ENCODE data around the gene PRDM2.

Gene PRDM2

GRCh38 chr1:13793088-13793730 lies 93.2 kb downstream of the PRDM2 start:
- no peak overlapping the region for H3K4me3 ChIP-seq (ENCODE audit: low read length)
- TF ChIP-seq ZNF274 (IDR thresholded peaks at IDR 0.05; ENCODE audit: low read depth, low read length), result no peak

- TF ChIP-seq ZNF274 (IDR thresholded peaks at IDR 0.05; ENCODE audit: low read depth, low read length), result no peak
- no peak overlapping the region for H3K4me3 ChIP-seq (ENCODE audit: low read length)
Measured at GRCh38 chr1:13794231-13795187, 94.5 kb downstream of the PRDM2 start.

- TF ChIP-seq ZNF274 (IDR thresholded peaks at IDR 0.05; ENCODE audit: low read depth, low read length), result no peak
- no peak overlapping the region for H3K4me3 ChIP-seq (ENCODE audit: low read length)
Measured at GRCh38 chr1:13797397-13797796, 97.4 kb downstream of the PRDM2 start.

- no peak for TF ChIP-seq ZNF274 (IDR thresholded peaks at IDR 0.05; ENCODE audit: low read depth, low read length)
- no peak overlapping the region for H3K4me3 ChIP-seq (ENCODE audit: low read length)
Measured at GRCh38 chr1:13798120-13798519, 98.1 kb downstream of the PRDM2 start.

DNA sequence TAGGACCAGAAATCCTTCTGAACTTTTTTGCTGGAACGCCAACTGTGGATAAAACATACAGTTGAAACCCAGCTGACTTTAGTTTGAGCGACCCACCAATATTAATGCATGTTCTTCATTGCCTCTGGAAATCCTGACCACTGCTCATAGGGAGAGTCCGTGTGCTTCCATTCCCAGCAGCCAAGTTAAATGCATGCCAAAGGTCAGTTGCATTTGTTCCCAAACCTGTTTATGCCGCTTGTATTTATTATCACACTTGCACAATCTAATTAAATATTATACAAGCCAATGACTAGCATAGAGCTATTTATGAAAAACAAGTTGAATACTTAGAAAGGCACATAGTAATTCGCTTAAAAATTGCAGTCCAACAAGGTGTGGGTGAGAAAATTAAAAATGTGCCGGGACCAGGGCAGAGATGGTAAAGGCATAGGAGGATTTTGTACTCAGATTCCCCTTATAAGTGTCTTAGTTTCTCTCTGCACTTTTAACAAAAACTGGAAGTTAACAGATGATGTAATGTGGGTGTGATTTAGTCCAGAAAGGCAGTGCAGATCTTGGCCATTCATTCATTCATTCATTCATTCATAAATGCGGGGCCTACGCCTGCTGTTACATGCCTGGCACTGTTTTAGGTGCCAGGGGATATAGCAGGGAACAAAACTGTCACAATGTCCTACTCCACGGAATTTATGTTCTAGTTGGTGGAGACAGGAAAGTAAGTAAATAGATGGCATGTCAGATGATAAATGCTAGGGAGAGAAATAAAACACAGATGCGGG lies 99.7 kb downstream of the PRDM2 start:
- no peak for TF ChIP-seq ZNF274 (IDR thresholded peaks at IDR 0.05; ENCODE audit: low read depth, low read length)

GRCh38 chr1:13801232-13801631 lies 101.2 kb downstream of the PRDM2 start:
- no peak for TF ChIP-seq ZNF274 (IDR thresholded peaks at IDR 0.05; ENCODE audit: low read depth, low read length)
- no peak overlapping the region for H3K4me3 ChIP-seq (ENCODE audit: low read length)

More for the DNA sequence above, 99.7 kb downstream of the PRDM2 start:
- no peak overlapping the region for H3K4me3 ChIP-seq (ENCODE audit: low read length)

DNA sequence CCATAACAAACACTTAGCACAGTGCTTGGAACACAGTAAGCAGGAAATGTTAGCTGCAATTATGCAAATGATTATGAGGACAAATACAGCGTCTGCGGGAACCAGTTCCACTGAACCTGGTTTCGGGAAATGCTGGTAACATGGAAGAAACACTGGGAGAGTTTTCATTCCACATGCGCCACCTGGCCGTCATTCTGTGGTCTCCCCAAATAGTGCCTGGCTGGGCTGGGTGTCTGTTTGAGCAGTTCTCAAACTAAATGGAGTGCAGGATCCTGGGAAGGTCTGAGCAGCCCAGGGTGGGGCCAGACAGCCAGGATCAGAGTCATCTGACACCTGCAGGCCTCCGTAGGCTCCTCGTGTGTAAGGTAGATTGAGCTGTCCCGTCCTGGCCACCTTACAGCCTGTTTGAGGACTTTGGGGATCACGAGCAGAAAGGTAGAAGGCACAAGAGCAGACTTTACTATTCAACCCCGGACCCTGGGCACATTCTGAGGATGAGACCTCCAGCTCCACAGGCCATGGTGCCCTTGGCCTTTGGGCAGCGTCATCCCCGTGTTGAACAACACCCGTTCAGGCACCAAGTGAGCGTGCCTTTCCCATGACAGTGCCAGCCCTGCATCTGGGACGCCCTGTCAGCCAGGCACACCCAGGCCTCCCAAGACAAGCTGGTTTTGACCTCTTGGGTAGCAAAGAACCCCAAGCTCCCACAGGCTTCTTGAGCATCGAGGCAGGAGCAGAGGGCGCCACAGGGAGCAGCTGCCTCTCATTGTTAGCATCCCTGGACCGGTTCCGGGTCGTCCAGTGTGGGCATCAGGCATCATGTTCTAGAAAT lies 101.9 kb downstream of the PRDM2 start:
- no peak overlapping the region for H3K4me3 ChIP-seq (ENCODE audit: low read length)
- no peak for TF ChIP-seq ZNF274 (IDR thresholded peaks at IDR 0.05; ENCODE audit: low read depth, low read length)

DNA sequence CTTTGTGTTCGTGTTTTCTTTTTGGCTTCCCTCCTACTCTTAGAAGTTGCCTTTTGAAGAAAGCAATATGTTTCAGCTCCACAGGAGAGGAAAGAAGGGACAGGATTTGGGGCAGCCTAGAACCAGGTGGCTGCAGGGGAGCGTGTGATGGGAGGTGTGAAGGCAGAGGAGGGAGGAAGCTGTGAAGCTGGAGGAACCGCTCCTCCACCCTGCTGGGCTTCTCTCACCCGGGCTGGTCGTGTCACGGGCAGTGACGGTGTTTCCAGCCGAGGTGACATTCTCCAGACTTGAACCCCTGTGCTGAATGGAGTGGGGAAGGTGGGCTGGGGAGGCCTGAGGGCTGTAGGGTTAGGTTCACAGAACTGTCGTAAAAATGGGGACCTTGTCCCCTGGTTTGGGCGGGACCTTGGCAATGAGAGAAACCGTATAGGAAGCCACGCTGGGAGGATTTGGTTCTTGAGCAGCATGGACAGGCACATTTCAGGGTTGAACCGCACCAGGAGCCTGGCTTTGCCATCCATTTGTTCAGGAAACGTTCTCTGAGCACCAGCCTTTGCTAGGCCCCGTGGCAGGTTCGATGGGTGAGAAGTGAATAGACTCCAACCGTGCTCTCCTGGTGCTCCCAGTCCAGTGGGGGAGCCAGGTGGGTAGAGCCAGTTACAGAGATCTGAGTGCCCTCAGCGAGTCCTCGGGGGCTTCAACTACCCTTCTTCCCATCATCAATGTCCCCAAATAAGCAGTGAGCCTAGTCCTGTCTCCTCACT lies 103.0 kb downstream of the PRDM2 start:
- no peak for TF ChIP-seq ZNF274 (IDR thresholded peaks at IDR 0.05; ENCODE audit: low read depth, low read length)

DNA sequence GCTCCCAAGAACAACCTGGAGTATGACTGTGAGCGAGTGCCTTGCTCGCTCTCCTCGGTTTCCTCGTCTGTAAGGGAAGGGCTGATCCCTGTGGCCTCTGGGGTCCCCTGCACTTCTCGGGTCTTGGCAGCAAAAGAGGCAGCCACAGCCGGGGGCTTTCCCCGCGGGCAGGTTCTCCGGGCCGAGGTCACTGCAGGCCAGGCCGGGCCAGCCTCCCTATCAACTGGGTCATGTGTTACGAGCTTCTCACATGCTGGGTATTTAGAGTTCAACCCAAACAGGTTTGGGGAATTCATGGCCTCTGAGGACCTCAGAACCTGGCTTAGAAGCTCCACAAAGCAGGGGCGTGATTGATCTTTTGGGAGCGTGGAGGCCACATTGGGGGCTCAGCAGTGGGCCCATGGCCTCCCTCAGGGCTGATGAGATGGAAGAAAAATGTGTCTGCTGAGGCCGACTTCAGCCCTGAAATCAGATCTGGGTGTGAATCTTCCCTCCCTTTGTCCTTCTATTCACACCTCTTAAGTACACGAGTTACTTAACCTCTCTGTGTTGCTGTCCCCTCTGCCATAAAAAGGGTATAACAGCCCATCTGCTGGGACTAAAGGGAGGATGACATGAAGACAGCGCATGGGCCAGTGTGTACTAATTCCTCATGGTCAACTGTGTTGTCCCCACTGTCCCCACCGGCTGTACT lies 103.7 kb downstream of the PRDM2 start:
- TF ChIP-seq ZNF274 (IDR thresholded peaks at IDR 0.05; ENCODE audit: low read depth, low read length), result no peak
- no peak overlapping the region for H3K4me3 ChIP-seq (ENCODE audit: low read length)

More for the DNA sequence above, 103.0 kb downstream of the PRDM2 start:
- H3K4me3 ChIP-seq (ENCODE audit: low read length), result no peak overlapping the region

DNA sequence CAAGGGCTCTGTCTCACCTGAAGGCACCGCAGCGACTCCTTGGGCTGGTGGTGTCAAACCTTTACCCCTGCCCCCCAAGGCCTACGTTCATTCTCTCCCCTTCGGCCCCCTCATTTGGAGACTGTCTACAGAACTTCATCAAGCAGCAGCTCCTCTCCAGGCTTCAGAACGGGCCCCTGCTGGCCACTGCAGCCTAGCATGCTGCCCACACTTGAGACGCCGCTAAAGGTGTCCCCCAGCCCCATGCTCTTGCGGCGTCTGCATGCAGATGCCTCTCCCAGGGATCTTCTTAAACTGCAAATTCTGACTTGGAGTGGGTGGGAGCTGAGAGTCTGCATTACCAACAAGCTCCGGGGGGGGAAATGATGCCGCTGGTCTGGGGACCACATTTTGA lies 104.2 kb downstream of the PRDM2 start:
- TF ChIP-seq ZNF274 (IDR thresholded peaks at IDR 0.05; ENCODE audit: low read depth, low read length), result no peak
- no peak overlapping the region for H3K4me3 ChIP-seq (ENCODE audit: low read length)

DNA sequence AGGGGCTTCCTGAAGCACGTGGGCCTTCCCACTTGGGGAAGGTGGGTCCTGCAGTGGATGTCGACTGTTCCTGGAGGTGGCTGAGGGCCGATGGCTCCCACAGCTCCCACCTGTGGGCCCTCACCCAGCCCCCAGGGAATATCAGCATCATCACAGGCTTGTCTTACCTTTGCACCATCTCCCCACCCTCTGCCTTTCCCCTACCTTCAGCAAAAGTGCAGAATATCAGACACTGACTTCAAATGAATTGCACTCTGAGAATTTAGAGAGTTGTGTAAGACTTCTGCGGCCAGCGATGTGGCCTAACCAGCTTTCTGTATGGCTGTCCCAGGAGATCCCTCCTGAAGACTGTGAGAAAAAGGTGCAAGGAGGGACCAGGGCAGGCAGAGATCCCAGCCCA lies 105.4 kb downstream of the PRDM2 start:
- TF ChIP-seq ZNF274 (IDR thresholded peaks at IDR 0.05; ENCODE audit: low read depth, low read length), result no peak
- H3K4me3 ChIP-seq (ENCODE audit: low read length), result no peak overlapping the region

- TF ChIP-seq ZNF274 (IDR thresholded peaks at IDR 0.05; ENCODE audit: low read depth, low read length), result no peak
- no peak overlapping the region for H3K4me3 ChIP-seq (ENCODE audit: low read length)
Measured at GRCh38 chr1:13806108-13806507, 106.1 kb downstream of the PRDM2 start.

All from GM08714 (cell line).